Esophagus muscularis mucosa (tissue), 4 donors: ENCODE results near the gene ALPK3.

Experiments used
- CTCF ChIP-seq, 3 experiments: fragments of 200-600 bp in 2 of 3; fragments of 450-650 bp in 1 of 3; sonication (generic) in 2 of 3; IDR thresholded peaks; one replicate each; pipeline ENCODE4 v1.5.1; 2017 to 2019; ENCODE audit warnings: antibody characterized with exemption in 3 of 3, mild to moderate bottlenecking in 2 of 3, moderate library complexity in 1 of 3
- EP300 ChIP-seq: sonication (generic); formaldehyde crosslinking; IDR thresholded peaks from one replicate; pipeline ENCODE4 v1.6.1; 2017; ENCODE audit warnings: antibody characterized with exemption
- POLR2A ChIP-seq: fragments of 450-650 bp; IDR thresholded peaks from one replicate; pipeline ENCODE4 v1.6.1; 2017; ENCODE audit warnings: antibody characterized with exemption, moderate library complexity, mild to moderate bottlenecking, low read depth
- POLR2AphosphoS5 ChIP-seq, 2 donors: sonication (generic); formaldehyde crosslinking; IDR thresholded peaks; one replicate each; pipeline ENCODE4 v1.6.1; 2017; ENCODE audit warnings: antibody characterized with exemption in 2 of 2

DNA sequence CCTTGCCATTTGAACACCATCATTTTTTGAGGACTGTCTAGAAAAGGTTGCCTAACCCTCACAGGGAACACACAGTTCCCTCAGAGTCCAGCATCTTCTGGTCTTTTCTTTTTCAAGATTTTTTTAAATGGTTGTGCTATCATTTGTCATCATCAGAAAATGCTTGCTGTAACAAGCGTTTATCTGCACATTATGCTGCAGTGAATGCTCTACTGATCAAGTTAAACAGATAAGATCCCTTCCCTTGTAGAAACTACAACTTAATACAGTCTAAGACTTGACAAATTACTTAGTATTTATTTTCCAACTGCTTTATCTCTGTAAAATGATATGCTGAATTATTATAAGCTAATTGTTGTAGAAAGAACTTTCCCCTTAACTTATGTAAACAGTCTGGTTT lies 11.9 kb upstream of the ALPK3 start:
- TF ChIP-seq POLR2AphosphoS5 (IDR thresholded peaks at IDR 0.05), result no peak
- TF ChIP-seq POLR2A, result no peak
- TF ChIP-seq CTCF (IDR thresholded peaks at IDR 0.05), result no peak
- TF ChIP-seq EP300, result no peak
